Neural cell (in vitro differentiated cells): ENCODE measurements around the gene KSR2. TPM values are rescaled to one million over a fixed set of nuclear protein-coding genes. Genes with fewer than 3 reads are reported as not detected.

Source experiments
- H2AFZ ChIP-seq: fragments of 200-600, 300-800 bp; sonication (generic), shearing (Covaris generic); 2 replicates; pipeline ENCODE4 v1.6.0; 2014; ENCODE audit warnings: low read depth, mild to moderate bottlenecking, antibody characterized with exemption, low read length, moderate library complexity
- H3F3A ChIP-seq: fragments of 200-600 bp; shearing (Covaris generic); 2 replicates; pipeline ENCODE4 v1.6.1; 2016; ENCODE audit warnings: mild to moderate bottlenecking, moderate library complexity, mixed read lengths, antibody characterized with exemption, low read length; ENCODE audit not compliant: insufficient read depth, poor library complexity, severe bottlenecking
- H3K27ac ChIP-seq: fragments of 200-600, 300-800 bp; sonication (generic), shearing (Covaris generic); 2 replicates; pipeline ENCODE4 v1.5.1; 2014; ENCODE audit warnings: mild to moderate bottlenecking, low read length, moderate library complexity
- H3K27me3 ChIP-seq: fragments of 300-800, 200-600 bp; sonication (generic), shearing (Covaris generic); 2 replicates; pipeline ENCODE4 v1.6.0; 2014; ENCODE audit warnings: mild to moderate bottlenecking, low read depth, low read length, moderate library complexity; ENCODE audit not compliant: insufficient read depth
- H3K36me3 ChIP-seq: fragments of 300-800, 200-600 bp; sonication (generic), shearing (Covaris generic); 2 replicates; pipeline ENCODE4 v1.5.1; 2014; ENCODE audit warnings: mild to moderate bottlenecking, antibody characterized with exemption, low read length, moderate library complexity; ENCODE audit not compliant: insufficient read depth
- H3K4me2 ChIP-seq: fragments of 300-800, 200-600 bp; sonication (generic), shearing (Covaris generic); 2 replicates; pipeline ENCODE4 v1.6.0; 2014; ENCODE audit warnings: mild to moderate bottlenecking, low read length
- H3K4me3 ChIP-seq: fragments of 300-800, 200-600 bp; sonication (generic), shearing (Covaris generic); 2 replicates; pipeline ENCODE4 v1.5.1; 2014; ENCODE audit warnings: mild to moderate bottlenecking, low read length, moderate library complexity
- H3K79me2 ChIP-seq: fragments of 200-600 bp; shearing (Covaris generic); replicated peaks from 2 replicates; pipeline ENCODE4 v1.6.0; 2014; ENCODE audit warnings: mild to moderate bottlenecking, low read length, moderate library complexity; ENCODE audit not compliant: insufficient read depth
- H3K9ac ChIP-seq: fragments of 300-800, 200-600 bp; sonication (generic), shearing (Covaris generic); 2 replicates; pipeline ENCODE4 v1.6.1; 2016; ENCODE audit warnings: mild to moderate bottlenecking, low read length, mixed read lengths
- H3K9me2 ChIP-seq: fragments of 200-600 bp; shearing (Covaris generic); 2 replicates; pipeline ENCODE4 v1.6.1; 2016; ENCODE audit warnings: mild to moderate bottlenecking, low read length, mixed read lengths; ENCODE audit not compliant: insufficient read depth
- H3K9me3 ChIP-seq: fragments of 200-600, 300-800 bp; sonication (generic), shearing (Covaris generic); 2 replicates; pipeline ENCODE4 v1.6.1; 2016; ENCODE audit warnings: mild to moderate bottlenecking, mixed run types, low read length, moderate library complexity, mixed read lengths
- H4K20me1 ChIP-seq: fragments of 200-600 bp; shearing (Covaris generic); 2 replicates; pipeline ENCODE4 v1.6.1; 2016; ENCODE audit warnings: mild to moderate bottlenecking, mixed run types; ENCODE audit not compliant: insufficient read depth
- CTCF ChIP-seq: fragments of 450-650 bp; IDR thresholded peaks from 2 replicates; pipeline ENCODE4 v1.5.1; 2014; ENCODE audit warnings: antibody characterized with exemption, mild to moderate bottlenecking, moderate library complexity; ENCODE audit not compliant: poor library complexity, severe bottlenecking
- POLR2AphosphoS5 ChIP-seq: IDR thresholded peaks from 2 replicates; pipeline ENCODE4 v1.6.1; 2012
- RAD21 ChIP-seq: fragments of 450-650 bp; conservative IDR thresholded peaks from 2 replicates; pipeline ENCODE4 v1.6.1; 2014; ENCODE audit warnings: antibody characterized with exemption, mild to moderate bottlenecking, moderate library complexity
- SMC3 ChIP-seq: fragments of 450-650 bp; conservative IDR thresholded peaks from 2 replicates; pipeline ENCODE4 v1.6.1; 2014; ENCODE audit warnings: antibody characterized with exemption, mild to moderate bottlenecking, moderate library complexity; ENCODE audit not compliant: poor library complexity
- polyA plus RNA-seq: library from polyadenylated mRNA; depleted of rRNA; stranded (reverse); fragments of >200 nt; gene quantifications from 2 replicates; pipeline ENCODE4 v1.2.3, GENCODE V29; 2014
- TF ChIP-seq, protein P1 (sequence below): IDR thresholded peaks from 2 replicates; pipeline ENCODE4 v1.6.1; 2012; ENCODE audit warnings: borderline replicate concordance

Gene KSR2
- polyA plus RNA-seq, 1 donor from 2014 or later = 3.0 TPM

DNA sequence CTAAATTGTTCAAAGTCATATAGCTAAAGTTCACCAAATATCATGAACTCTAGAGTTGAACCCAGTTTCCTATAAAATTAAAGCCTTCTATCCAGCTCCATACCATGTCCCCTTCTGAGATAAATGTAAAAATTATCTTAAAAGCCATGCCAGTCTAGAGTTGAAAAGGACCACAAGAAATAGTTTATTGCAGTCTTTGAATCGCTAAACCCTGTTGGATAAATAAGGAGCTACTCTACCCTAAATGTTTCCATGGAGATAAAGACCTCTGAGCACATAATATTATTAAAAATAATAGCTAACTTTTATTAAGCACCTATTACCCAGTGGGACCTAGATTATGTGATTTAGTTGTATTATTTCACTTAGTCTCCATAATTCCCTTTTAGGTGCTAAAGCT lies 379.8 kb downstream of the KSR2 start:
- Histone ChIP-seq H3F3A (no peaks in the 10 kb centered on the region), H3K9ac (no peak overlapping the region), H2AFZ (no peak overlapping the region), H3K9me3 (no peaks in the 10 kb centered on the region), H3K4me2 (no peak overlapping the region), H3K27ac (no peak overlapping the region), H3K27me3 (no peaks in the 10 kb centered on the region), H4K20me1 (no peaks in the 10 kb centered on the region), H3K4me3 (no peak overlapping the region), H3K9me2 (no peaks in the 10 kb centered on the region), H3K79me2 (no peaks in the 10 kb centered on the region), H3K36me3 (no peaks in the 10 kb centered on the region)
- TF ChIP-seq SMC3 (no peak), CTCF (no peak), POLR2AphosphoS5 (no peak)
- TF ChIP-seq, protein P1, sequence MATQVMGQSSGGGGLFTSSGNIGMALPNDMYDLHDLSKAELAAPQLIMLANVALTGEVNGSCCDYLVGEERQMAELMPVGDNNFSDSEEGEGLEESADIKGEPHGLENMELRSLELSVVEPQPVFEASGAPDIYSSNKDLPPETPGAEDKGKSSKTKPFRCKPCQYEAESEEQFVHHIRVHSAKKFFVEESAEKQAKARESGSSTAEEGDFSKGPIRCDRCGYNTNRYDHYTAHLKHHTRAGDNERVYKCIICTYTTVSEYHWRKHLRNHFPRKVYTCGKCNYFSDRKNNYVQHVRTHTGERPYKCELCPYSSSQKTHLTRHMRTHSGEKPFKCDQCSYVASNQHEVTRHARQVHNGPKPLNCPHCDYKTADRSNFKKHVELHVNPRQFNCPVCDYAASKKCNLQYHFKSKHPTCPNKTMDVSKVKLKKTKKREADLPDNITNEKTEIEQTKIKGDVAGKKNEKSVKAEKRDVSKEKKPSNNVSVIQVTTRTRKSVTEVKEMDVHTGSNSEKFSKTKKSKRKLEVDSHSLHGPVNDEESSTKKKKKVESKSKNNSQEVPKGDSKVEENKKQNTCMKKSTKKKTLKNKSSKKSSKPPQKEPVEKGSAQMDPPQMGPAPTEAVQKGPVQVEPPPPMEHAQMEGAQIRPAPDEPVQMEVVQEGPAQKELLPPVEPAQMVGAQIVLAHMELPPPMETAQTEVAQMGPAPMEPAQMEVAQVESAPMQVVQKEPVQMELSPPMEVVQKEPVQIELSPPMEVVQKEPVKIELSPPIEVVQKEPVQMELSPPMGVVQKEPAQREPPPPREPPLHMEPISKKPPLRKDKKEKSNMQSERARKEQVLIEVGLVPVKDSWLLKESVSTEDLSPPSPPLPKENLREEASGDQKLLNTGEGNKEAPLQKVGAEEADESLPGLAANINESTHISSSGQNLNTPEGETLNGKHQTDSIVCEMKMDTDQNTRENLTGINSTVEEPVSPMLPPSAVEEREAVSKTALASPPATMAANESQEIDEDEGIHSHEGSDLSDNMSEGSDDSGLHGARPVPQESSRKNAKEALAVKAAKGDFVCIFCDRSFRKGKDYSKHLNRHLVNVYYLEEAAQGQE = no peak

DNA sequence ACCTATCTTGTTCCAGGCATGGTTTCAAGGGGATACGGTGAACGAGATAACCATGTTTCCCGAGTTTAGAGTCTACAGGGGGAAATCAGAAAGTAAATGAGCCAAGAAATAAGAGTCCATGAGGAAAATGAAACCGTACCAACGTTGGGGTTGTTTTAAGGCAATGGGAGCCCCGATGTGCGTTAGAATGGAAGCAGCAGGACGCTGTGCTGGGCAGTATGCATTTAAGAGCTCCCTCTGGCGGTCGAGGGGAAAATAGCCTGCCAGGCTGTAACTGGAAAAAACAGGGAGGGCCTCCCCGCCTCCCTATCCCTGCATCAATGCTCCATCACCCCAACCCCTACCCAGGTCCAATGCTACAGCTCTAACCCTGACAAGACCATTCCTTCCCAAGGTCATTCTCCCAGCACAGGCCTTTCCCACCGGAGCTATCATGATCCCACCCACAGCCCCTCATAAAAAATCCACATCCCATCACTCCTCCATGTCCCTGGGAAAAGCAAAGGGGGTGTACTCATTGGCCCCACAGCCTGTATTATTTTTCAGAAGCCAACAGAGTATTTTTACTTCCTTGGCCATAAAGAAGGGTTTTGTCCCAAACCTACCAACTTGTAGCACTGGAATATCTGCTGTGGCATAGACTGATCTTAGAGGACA lies 381.0 kb downstream of the KSR2 start:
- Histone ChIP-seq H3K4me3 (no peak overlapping the region), H4K20me1 (no peaks in the 10 kb centered on the region), H3K36me3 (no peaks in the 10 kb centered on the region), H3K27me3 (no peaks in the 10 kb centered on the region), H3K79me2 (no peaks in the 10 kb centered on the region), H3K9me3 (no peaks in the 10 kb centered on the region), H3K27ac (no peak overlapping the region), H3K9ac (no peak overlapping the region), H2AFZ (no peak overlapping the region), H3K4me2 (no peak overlapping the region), H3K9me2 (no peaks in the 10 kb centered on the region), H3F3A (no peaks in the 10 kb centered on the region)
- TF ChIP-seq RAD21 (peak; percentile 13), CTCF (no peak)
